Measurements from ENCODE around the gene CEP164.

Gene CEP164

DNA sequence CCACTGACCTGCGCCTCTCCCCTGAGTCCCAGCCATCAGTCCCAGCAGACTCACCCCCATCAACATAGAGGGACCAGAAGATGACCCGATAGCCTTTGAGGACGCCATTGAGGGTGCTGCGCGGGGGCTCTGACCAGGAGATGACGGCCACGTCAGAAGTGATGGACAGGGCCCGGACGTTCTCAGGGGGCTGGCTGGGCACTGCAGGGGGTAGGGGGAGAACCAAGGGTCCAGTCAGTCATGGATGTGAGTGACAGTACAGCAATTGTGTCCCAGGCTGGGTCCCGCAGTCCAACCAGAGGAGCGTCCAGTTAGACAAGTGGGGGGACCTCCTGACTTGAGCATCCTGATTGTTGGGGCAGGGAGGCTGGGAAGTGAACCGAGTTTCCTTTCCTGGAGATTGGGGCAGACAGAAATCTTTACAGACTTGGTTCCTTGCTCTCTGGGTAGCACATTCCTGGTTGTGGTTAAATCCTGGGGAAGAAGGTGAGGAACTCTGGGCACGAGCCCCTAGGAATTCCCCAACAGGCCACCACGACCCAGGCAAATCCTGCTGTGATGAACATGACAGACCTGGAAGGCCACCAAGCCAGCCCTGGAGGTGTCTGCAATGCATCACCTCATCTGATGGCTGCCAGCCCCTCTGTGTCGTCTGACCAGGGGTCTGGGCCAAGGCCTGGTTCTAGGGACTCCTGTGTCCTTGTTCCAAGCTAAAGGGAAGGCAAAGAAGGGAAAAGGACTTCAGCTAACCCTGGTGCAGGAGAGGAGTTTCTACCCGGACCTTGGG, 133.9 kb downstream of the CEP164 start:
- Histone ChIP-seq H3K9me3 (ENCODE audit: control insufficient read depth in 2 of 2, low read length in 2 of 2) (no peaks in the 10 kb centered on the region), H3K27me3 (ENCODE audit: control insufficient read depth in 1 of 2, insufficient read depth in 2 of 2, low read length in 2 of 2) (no peaks in the 10 kb centered on the region), H3K27ac (ENCODE audit: low read length) (no peak overlapping the region), H3K4me1 (ENCODE audit: control insufficient read depth, insufficient read depth, low read length) (no peaks in the 10 kb centered on the region), H3K36me3 (ENCODE audit: control insufficient read depth in 2 of 2, insufficient read depth in 2 of 2, low read length in 2 of 2) (peaks cover 0 to 2% of the 10 kb centered on the region in 2 donors), H3K9ac (ENCODE audit: low read length in 2 of 2) (no peak overlapping the region), H3K4me3 (ENCODE audit: low read length in 2 of 2) (no peak overlapping the region)

DNA sequence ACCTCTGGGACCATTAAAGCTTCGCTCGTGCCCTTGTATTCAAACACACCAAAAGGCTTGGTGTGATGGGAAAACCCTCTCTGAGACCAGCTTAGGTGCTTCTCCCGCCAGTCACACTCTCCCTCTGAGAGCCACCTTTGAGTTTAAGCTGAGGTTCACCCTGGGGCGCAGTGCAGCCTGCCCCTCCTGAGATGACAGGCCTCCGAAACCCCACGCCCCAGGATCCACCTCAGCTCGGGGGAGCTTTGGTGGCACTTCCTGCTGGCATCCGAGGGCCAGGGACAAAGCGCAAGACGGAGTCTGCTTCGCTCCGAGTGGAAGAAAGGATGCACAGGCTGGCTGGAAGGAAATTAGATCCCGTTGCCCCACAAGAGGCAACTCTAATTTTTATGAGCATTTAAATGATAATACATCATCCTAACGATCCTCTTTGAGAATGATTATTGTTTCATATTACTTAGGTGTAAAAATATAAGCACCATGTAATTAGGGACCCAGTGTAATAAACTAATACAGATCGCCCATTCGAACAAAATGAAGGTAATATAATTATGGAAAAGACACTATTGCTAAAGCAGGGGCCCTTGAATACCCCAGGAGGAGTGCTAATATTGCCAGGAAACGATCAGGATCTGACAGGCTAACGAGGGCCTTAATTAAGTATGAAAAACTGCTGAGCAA, 134.7 kb downstream of the CEP164 start:
- Histone ChIP-seq H3K9ac (ENCODE audit: low read length in 2 of 2) (no peak overlapping the region), H3K4me3 (ENCODE audit: low read length in 2 of 2) (no peak overlapping the region), H3K36me3 (ENCODE audit: control insufficient read depth in 2 of 2, insufficient read depth in 2 of 2, low read length in 2 of 2) (peaks cover 0 to 2% of the 10 kb centered on the region in 2 donors), H3K4me1 (ENCODE audit: control insufficient read depth, insufficient read depth, low read length) (no peaks in the 10 kb centered on the region), H3K27me3 (ENCODE audit: control insufficient read depth in 1 of 2, insufficient read depth in 2 of 2, low read length in 2 of 2) (no peaks in the 10 kb centered on the region), H3K9me3 (ENCODE audit: control insufficient read depth in 2 of 2, low read length in 2 of 2) (no peaks in the 10 kb centered on the region), H3K27ac (ENCODE audit: low read length) (no peak overlapping the region)

DNA sequence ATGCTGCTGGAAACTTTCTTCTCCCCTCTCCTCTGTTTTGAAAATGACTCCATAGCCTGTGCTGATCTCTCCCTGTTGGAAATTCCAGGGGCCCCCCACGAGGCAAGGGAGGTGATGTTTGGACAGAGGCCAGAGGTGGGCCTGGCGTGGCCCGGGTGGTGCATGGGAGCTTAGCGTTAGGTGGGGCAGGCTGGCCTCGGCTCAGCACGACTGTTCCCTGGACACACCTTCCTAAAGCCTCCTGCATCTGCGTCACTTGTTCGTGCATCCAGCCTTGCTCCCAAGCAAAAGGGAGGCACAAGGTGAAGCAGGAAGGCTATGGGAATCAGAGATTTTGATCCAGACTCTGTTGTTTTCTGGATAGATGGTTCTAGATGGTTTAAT, 135.2 kb downstream of the CEP164 start:
- no peaks in the 10 kb centered on the region for H3K27me3 ChIP-seq (ENCODE audit: control insufficient read depth in 1 of 2, insufficient read depth in 2 of 2, low read length in 2 of 2)
- no peak overlapping the region for H3K9ac ChIP-seq (ENCODE audit: low read length in 2 of 2)
- peaks cover 0 to 2% of the 10 kb centered on the region in 2 donors for H3K36me3 ChIP-seq (ENCODE audit: control insufficient read depth in 2 of 2, insufficient read depth in 2 of 2, low read length in 2 of 2)
- no peak overlapping the region for H3K4me3 ChIP-seq (ENCODE audit: low read length in 2 of 2)
- H3K9me3 ChIP-seq (ENCODE audit: control insufficient read depth in 2 of 2, low read length in 2 of 2) = no peaks in the 10 kb centered on the region
- H3K4me1 ChIP-seq (ENCODE audit: control insufficient read depth, insufficient read depth, low read length) = no peaks in the 10 kb centered on the region
- H3K27ac ChIP-seq (ENCODE audit: low read length) = no peak overlapping the region
